ENCODE results near the gene TMEM89.

GRCh38 chr3:48587686-48588085 lies 33.9 kb downstream of the TMEM89 start:
- TF ChIP-seq, protein P1, sequence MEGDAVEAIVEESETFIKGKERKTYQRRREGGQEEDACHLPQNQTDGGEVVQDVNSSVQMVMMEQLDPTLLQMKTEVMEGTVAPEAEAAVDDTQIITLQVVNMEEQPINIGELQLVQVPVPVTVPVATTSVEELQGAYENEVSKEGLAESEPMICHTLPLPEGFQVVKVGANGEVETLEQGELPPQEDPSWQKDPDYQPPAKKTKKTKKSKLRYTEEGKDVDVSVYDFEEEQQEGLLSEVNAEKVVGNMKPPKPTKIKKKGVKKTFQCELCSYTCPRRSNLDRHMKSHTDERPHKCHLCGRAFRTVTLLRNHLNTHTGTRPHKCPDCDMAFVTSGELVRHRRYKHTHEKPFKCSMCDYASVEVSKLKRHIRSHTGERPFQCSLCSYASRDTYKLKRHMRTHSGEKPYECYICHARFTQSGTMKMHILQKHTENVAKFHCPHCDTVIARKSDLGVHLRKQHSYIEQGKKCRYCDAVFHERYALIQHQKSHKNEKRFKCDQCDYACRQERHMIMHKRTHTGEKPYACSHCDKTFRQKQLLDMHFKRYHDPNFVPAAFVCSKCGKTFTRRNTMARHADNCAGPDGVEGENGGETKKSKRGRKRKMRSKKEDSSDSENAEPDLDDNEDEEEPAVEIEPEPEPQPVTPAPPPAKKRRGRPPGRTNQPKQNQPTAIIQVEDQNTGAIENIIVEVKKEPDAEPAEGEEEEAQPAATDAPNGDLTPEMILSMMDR (IDR thresholded peaks at IDR 0.05; ENCODE audit: low read depth, low read length, poor library complexity, severe bottlenecking), result no peak
- no peak for TF ChIP-seq EZH2phosphoT487 (IDR thresholded peaks at IDR 0.05; ENCODE audit: borderline replicate concordance, low read length)
